Stimulated activated CD8-positive, alpha-beta memory T cell treated with anti-CD3 and anti-CD28 coated beads, Interleukin-4, amount 100 ng/mL, for 48 hours (primary cell): Measurements from ENCODE around the gene GPR160.
A peak's percentile ranks its signal among the peaks of the same experiment; 100 is the strongest.

Experiments used
- DNase-seq: peaks from one replicate; pipeline ENCODE4 v3.0.0-alpha.2; 2020

GPR160 gene

DNA sequence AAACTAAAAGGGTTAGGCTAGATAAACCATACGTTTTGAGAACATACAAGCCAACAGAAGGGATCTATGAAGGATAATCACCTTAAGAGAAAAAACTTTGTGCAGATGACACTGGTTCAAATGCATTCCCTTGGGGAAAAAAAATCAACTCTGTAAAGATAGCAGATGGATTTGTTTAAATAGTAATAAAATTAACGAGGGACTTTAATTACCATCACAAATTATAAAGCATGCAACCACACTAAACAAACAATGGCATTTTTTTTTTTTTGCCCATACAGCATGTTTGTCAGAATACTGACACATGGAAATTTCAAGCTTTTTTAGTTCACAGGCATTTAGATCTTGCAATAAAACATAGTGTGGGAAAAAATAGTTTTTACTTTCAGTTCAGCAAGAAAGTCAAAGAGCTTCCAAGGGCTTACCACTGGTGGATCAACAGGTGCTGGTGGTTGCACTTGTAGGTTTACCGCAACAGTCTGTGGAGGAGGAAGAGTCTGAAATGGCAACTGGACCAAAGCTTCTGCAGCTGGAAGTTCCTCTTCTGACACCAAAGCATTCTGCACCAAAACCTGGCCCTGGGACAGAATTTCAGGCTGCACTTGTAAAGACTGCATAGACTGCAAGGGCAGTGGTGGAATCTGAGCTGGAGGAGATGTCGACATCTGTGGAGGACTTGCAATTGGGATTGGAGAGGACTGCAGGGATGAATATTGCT, 90.6 kb downstream of the GPR160 start:
- no peak for DNase-seq

GRCh38 chr3:170128977-170129431, 91.2 kb downstream of the GPR160 start:
- no peak for DNase-seq

GRCh38 chr3:170130532-170130931, 92.7 kb downstream of the GPR160 start:
- no peak for DNase-seq

GRCh38 chr3:170132335-170132734, 94.5 kb downstream of the GPR160 start:
- DNase-seq = peak; percentile 36
